GM19395 (cell line): ENCODE measurements around the gene SLC6A2.
"Not testable (repeated sequence)": the region's sequence is repeated elsewhere in the genome, so short reads cannot be mapped to it uniquely, and the experiment has no call there.

Experiments
- ATAC-seq: cut with Tn5 transposase; IDR thresholded peaks from one replicate; pipeline ENCODE4 v1.9.1; 2021; ENCODE audit warnings: mild to moderate bottlenecking, moderate library complexity; ENCODE audit not compliant: unreplicated experiment

SLC6A2 gene

DNA sequence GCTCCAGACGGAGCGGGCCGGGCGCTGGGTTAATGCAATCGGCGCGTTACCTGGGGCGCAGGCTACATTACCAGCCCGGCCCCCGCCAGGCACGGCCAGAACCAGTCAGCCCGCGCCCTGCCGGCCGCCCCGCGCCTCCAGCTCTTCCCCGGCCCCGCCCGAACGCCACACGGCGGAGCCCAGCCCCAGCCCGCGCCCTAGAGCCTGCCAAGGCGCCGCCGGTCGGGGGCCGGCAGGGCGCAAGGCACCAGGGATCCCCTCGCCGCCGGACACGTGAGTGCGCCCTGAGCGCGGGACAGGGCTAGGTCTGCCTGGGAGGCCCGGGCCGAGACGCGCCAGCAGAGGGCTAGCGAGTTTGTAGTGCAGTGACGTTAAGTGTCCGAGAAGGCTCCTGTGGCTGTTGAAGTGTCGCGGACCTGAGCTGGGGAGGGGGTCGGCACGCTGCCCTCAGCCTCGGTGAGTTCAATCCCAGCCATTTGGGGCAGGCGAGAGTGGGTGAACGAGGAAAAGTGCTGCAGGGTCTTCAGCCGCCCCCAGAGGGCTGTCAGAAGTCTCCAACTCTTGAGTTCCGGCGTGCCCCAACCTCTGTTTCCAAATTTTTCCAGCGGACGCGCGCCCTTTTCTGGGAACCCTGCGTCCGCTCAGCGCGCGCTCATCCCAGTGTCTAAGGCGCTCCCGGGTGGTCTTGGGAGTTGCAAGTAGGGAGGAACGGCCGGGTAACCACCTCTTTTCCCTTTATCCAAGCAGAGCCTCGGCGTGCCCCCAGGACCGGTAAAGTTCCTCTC, at the start of gene SLC6A2:
SLC6A2 (plus strand) TSS at position 92 of the 785 bp plus-strand sequence. CDS start 707 bp downstream, outside the sequence.
- no peak for ATAC-seq

DNA sequence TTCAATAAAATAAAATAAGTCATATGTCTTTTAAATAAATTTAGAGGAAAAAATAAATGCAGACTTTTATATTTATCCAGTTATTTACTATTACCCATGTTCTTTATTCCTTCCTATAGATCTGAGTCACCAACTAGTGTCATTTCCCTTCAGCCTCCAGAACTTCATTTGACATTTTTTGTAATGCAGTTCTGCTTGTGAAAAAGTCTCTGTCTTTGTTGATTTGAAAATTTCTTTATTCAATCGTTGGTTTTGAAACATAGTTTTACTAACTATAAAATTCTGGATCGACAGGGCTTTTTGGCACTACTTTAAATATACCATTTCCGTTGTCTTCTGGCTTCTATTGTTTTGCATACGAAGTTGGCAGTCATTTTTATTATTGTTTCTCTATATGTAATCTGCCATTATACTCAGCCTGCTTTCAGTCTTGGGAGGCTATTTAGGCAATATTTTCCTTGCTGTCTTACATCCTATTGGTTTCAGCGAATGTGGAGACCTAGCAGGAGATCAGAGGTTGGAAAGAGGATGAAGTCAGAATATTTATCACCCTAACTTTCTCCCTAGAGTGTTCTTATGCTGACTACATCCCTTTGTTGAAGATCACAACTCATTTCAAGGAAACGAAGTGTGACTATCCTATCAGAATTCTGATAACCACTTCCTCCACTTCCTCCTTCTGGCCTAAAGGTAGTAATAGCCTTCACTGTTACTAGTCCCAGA, 42.0 kb upstream of the SLC6A2 start:
- no peak for ATAC-seq

DNA sequence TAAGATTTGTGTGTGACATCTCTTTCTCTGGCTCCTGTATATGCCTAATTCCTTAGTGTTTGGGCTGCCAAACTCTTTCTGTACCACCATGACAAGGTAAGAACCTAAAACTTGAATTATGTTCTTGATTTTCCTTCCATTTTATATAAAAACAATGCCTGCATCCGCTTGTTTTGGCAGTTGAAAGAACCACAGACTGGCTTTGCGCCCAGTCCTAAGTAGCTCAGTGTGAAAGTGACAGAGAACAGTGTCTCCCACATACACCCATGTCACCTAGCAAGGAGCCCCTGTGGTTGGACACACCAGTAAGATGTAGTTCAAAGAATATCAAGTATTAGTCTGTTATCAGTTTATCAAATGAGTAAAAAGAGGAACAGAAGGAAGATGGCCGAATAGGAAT, 40.7 kb upstream of the SLC6A2 start:
- ATAC-seq = no peak

DNA sequence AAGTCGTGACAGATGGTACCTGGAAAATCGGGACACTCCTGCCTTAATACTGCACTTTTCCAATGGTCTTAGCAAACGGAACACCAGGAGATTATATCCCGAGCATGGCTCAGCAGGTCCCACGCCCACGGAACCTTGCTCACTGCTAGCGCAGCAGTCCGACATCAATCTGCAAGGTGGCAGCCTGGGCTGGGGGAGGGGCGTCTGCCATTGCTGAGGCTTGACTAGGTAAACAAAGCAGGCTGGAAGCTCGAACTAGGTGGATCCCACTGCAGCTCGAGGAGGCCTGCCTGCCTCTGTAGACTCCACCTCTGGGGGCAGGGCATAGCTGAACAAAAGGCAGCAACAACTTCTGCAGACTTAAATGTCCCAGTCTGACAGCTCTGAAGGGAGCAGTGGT, 40.1 kb upstream of the SLC6A2 start:
- not testable (repeated sequence) for ATAC-seq

DNA sequence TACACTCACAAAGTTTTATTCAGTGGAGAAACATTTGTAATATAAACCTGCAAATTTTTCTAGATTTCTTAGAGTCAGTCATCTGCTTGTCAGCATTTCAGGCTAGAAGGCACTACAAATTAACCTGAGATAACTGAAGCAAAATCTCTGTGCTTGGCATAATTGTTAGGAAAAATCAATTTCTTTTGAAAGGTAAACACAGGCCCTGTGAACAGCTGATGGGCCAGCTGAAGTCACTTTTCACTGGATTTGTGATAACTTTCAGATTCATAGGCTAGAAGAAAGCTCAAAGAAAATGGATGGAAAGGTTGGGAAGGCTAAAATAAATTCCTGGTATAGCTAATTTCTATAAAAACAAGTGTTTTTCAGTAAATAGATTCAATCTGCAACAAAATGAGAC, 34.0 kb upstream of the SLC6A2 start:
- no peak for ATAC-seq

DNA sequence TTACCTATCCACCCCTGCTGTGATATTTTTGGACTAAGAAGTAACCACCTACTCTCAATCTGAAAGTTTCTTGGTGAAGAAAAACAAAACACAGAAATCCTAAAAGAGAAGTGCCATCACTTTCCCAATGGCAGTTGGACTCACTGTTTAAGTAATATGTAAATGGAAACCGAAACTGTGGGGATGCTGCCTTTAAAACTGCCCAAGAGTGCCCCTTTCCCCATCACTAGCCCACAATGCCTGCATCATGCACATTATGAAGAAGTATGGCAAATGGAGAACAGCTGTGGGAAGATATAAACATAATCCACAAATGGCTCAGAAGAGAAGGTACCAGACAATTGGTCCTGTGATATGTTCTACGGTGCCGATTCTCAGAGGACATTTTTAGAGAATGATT, 33.5 kb upstream of the SLC6A2 start:
- no peak for ATAC-seq

DNA sequence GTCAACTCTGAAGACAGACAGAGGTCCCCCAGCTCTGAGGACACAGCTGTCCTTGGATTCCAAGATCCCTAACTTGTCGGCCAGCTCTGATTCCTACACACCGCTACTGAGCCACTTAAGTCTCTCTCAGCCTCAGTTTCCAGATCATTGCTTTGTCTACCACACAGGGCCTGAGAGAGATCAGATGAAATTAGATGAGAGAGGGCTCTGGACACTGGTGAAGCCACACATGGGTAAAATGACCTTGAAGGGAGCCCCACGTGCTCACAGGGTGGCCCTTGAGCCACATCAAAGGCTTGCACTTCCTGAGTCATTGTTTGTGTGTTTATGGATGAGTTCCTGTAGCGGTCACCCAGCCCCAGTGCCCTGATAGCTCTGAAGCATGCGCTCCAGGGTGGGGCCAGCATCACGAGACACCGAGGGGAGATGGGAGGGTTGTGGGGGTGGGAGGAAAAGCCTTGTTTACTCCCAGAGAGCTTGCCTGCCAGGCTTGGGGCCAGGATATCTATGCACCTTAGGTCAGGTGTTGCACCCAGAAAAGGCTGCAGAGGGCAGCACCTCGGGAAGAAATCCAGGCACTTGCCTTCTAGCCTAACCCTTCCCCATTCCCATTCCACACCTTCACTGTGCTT, 32.7 kb upstream of the SLC6A2 start:
- ATAC-seq = no peak

DNA sequence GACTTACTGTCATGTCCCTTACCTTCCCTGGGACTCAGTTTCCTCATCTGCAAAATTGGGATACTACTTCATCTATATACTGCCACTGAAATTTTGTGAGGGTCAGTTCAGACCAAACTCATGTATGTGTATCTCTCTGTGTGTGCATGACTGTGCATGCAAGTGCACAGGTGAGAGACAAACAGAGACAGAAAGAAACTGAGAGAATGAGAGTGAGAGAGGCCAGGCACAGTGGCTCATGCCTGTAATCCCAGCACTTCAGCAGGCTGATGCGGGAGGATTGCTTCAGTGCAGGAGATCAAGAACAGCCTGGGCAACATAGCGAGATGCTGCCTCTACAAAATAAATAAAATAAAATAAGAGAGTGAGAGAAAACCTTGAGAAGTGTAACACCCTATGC, 32.1 kb upstream of the SLC6A2 start:
- ATAC-seq = no peak

DNA sequence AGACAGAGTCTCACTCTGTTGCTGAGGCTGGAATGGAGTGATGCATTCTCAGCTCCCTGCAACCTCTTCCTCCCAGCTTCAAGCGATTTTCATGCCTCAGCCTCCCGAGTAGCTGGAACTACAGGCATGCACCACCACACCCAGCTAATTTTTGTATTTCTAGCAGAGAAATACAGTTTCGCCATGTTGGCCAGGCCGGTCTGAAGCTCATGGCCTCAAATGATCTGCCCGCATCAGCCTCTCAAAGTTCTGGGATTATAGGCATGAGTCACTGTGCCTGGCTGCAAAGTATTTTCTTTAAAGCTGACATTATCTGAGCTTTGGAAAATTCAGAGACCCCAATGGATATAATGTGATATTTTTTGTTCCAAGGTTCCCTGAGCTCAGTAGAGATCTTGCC, 31.1 kb upstream of the SLC6A2 start:
- no peak for ATAC-seq

DNA sequence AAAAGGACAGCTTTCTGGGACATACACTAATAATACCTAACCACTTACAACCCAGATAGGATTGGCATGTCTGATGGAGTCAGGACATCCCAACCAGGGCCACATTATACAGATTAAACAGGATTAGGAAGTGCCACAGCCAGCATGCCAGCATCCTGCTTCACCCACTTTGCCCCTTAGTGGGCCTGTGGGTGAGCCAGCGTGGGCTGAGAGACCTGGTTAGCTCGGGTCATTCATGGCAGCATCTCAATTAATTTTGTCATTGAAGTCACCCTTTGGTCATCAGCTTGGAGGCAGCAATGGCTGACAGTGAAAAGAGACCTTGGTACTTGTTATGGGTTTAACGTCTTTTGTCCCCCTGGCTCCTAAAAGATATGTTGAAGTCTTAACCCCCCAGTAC, 29.9 kb upstream of the SLC6A2 start:
- no peak for ATAC-seq

DNA sequence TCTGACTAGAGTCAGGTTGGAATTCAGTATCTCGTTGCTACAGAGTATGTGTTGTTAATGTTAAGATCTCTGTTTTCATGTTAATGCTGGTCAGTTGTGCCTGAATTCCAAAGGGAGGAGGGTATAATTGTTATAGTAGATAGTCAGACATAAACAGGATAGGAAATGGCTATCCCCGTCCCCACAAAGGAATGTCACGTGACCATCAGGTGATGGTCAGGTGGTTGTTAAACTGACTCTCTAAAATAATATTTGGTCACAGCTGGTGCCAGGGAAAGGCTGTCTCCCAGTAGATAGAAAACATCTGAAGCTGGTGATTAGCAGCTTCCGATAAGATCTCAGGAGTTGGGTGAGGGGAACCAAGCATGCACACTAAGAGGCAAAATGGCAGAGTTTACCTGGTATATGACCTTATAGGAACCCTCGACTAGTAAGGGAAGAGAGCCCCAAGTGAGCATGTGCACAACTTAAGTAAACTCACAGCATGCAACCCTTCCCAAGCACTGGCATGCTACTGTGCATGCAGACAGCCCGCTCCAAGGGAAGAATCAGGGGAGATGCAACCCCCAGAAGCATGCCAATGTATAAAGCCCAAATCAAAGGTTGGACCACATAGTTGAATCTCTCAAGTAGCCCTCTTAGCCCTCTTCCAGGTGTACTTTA, 27.4 kb upstream of the SLC6A2 start:
- ATAC-seq = no peak

DNA sequence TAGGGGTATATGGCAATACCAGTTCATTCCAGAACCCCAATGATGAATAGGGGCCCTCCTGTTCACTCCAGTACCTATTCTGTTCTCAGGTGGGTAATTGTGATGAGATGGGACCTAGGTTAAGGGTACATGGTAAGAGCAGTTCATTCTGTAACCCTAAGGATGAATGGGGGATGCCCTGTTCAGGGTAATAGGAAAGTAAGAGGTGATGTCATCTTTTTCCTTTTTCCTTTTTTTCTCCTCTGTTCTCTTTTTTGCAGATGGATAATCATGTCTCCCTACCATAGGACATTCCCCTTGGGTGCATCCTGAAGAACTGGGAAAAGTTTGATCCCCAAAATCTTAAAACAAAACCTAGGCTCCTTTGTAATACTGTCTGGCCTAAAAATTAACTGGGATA, 25.0 kb upstream of the SLC6A2 start:
- ATAC-seq = no peak

DNA sequence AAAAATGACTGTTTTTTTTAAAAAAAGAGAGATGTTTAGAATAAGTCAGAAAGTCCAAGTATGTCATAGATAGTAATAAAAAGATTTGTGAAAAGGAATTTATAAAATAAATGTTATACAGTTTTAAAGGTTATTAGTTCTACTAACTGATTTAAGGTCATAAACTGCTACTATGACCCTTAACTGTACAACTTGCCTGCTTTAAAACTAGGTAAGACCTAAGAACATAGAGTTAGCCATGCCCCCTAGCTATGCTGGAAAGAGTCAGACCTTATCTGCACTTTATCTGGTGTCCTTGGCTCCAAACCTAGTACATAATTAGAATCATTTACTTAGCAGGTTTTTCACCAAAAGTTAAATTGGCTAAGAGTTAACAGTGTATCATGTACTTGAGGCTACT, 23.5 kb upstream of the SLC6A2 start:
- no peak for ATAC-seq

DNA sequence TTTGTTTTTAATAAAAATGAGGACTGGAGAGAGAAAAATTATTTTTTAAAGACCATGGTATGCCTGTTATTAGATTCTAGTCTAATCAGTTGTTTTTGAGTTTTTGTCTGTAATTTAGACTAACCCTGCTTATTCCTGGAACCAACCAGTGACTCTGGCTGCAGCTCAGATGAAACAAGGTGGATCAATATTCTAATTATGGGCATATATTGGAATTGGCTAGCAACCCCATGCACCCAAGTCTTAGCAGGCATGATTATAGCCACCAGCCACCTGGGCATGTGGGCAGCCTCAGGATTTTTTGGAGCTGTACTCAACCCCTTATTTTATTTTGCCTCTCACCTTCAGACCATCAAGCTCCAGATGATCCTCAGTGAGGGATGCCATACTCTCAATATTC, 21.6 kb upstream of the SLC6A2 start:
- ATAC-seq = no peak

DNA sequence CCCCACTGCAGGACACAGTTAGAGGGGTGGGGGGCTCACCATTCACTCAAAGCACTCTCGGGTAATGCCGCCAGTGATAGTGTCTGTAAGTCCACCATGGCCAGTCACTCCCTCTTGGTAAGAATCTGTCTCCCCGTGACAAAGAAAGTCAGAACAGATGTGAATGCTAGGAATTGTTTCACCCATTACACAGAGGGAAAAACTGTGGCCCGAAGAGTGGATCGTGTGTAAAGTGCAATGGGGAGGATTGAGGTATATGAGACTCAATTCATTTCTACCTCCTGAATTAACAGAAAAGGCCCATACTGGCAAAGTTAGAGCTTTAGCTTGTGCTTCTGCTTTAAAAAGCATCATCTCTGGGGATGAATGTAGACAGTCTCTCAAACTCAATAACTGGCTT, 17.5 kb upstream of the SLC6A2 start:
- ATAC-seq = no peak

DNA sequence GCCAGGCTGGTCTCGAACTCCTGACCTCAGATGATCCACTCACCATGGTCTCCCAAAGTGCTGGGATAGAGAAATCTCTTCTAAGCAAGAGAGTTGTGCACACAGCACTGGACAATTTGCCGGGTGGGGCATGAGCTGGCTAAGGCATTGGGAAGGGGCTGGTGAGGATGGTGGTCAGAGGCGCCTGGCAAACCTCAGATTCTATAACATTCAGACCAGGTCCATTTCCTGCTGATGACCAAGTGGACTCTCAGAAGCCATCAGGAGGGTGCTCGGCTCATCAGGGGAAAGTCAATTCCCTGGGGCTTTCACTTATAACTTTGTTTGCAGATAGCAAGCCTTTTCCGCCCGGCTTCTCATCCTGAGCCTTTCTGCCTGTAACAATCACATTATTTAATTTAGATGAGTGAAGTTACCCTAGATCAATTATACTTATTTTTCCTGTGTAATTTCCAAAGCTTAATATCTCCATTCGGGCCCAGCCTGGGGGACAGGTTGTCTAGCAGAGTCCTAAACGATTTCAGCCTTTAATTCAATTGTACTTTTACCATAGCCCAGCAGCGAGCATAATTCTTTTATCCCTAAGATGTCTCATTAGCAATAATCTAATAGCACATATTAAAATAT, 15.0 kb upstream of the SLC6A2 start:
- no peak for ATAC-seq

DNA sequence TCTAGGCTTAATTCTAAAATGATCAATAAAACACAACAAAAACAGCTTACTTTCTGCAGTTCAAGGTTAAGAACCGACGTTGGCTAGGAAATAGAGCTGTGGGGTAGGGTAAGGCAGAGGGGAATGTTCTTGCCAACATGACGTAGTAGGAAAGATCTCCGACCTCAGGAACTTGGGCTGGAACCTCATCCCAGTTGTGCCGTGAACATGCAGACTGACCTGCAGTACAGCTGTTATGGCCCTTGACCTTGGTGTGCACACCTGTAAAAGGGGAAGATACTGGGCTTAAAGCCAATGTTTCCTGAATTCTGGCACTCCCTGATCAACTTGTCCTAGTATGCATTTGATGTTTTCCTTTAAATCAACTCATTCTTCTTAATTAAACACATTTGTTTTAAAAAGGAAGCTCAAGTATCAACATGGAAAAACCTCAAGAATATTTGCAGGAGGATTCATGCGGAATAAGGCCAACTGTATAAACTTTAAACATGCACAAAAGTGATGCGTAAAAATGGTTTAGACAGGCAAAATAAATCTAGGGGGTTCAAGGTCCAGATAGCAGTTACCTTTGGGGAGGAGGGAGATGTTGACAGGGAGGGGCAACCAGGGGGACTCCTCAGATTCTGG, 14.2 kb upstream of the SLC6A2 start:
- no peak for ATAC-seq

DNA sequence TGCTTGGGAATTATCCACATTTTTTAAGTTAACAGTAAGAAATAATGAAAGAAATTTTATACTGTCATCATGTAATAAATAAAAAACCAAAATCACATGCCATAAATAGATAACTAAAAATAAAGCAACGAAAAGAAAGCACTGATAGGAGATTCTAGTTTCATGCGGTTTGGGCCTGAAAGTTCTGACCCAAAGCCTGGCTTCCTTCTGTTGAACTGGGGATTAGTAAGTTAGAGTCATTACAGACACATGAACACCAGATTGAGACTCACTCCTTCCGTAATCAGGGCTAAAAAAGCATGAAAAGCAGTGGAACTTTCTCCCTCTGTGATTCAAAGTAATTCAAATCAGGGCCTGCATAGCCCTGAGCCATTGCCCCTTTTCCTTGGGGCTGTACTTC, 13.2 kb upstream of the SLC6A2 start:
- ATAC-seq = no peak

DNA sequence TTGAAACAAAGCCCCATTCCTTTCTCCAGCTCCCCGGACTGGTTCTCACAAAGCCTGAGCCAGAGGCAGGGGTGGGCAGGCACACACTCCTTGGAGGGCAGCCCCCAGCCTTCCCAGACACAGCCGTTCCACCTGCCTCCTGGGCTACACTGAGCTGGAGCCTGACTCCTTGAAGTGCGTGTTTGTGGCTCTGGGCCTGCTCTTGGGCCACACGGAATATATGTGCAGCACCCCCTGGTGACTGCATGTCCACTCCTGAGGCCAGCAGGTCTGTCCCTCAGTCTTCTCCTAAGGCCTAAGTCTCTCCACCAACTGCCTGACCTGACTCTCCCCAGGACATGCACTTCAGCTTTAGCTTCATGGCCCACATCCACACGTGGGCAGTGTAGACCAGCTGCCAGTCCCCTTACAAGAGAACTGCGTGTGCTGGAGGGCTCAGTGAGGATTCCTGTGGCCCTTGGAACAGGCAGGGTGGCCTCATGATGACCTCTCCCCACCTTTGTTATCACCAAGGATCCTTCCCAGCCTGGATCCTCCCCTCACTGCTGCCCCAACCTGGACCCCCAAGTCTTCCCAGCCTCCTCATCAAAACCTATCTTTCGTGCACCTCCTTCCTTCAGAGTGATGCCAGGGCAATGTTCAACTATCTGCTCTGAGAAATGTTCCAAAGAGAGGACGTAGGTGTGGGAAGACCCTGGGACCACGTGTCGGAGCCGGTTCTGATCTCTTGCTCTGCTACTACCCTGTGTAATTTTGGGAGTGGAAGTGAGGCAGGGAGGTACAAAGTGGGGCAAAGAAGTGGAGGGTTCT, 12.4 kb upstream of the SLC6A2 start:
- no peak for ATAC-seq

DNA sequence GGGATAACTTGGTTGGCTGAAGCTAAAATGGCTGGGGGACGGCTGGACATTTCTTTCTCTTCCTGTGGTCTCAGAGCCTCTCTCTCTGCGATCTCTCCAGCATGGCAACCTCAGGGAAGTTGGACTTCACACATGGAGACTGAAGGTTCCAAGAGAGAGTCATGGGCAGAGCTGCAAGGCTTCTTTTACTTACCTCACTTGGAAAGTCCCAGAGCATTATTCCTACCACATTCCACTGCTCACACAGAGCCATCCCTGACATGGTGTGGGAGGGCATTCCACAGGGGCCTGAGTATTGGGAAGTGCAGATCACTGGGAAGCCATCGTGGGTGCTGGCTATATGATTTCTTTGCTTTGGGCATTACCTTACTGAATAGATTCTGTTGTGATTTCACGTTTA, 9.8 kb upstream of the SLC6A2 start:
- ATAC-seq = no peak
